Middle frontal gyrus (tissue), 1 donor: ENCODE results near the gene INPP5A.
"Not testable (repeated sequence)": the region's sequence is repeated elsewhere in the genome, so short reads cannot be mapped to it uniquely, and the experiment has no call there.

Source experiments
- DNase-seq: peaks from one replicate; pipeline ENCODE4 v3.0.0-alpha.2; 2015; ENCODE audit warnings: low spot score; ENCODE audit errors: extremely low spot score

INPP5A gene

GRCh38 chr10:132777441-132777840 lies 239.9 kb downstream of the INPP5A start:
- no peak for DNase-seq

DNA sequence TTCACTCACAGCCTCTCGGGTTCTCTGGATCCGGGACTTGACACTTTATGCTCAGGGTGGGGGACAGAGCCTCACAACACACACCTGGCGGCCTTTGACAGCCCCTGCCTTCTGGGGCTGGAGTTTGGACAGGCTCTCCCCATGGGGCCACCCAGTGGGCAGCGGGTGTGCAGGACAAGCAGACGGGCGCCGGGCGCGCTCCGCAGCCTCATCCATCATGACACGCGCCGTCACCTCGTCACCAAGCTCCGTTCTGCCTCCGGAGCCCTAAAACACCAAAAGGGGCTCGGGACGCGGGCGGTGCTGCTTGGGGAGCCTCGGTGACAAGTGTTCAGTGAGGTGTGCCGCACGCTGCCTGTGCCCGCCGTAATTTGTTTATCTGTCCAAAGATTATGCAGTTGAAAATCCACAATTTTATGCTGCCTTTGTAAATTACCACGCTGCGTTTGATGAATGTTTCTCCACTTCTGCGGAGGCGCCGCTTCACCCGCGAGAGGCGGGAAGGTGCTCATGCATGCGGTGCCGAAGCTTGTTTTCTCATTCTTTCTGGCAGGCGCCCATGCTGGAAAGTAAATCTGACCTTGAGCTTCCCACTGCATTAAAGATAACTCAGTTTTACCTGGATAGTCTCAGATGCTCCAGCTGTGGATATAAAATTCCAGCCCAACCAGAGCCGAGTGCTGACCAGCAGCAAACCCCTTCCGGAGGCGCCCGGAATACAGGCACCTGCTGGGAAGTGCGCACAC lies 242.1 kb downstream of the INPP5A start:
- DNase-seq = no peak

DNA sequence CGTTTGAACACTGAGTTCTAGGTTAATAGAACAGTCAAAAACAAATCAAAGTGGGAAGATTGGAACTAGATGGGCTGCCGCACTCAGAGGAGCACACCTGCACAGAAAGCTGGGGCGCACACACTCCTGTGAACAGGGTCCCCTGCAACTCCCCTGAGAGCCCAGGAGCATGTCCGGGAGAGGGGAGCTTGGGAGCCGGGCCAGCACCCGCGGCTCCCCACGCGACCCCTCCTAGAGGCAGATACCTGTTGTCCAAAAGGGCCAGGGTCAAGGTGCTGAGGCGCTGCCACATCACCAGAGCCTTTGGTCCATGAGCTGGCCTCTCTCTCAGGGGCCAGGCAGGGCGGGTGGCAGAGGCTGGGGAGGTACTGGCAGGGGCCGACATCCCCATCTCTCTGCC lies 242.8 kb downstream of the INPP5A start:
- no peak for DNase-seq

- DNase-seq = no peak
Measured at GRCh38 chr10:132781556-132781955, 244.0 kb downstream of the INPP5A start.

GRCh38 chr10:132783165-132783939 lies 245.8 kb downstream of the INPP5A start:
- no peak for DNase-seq

DNA sequence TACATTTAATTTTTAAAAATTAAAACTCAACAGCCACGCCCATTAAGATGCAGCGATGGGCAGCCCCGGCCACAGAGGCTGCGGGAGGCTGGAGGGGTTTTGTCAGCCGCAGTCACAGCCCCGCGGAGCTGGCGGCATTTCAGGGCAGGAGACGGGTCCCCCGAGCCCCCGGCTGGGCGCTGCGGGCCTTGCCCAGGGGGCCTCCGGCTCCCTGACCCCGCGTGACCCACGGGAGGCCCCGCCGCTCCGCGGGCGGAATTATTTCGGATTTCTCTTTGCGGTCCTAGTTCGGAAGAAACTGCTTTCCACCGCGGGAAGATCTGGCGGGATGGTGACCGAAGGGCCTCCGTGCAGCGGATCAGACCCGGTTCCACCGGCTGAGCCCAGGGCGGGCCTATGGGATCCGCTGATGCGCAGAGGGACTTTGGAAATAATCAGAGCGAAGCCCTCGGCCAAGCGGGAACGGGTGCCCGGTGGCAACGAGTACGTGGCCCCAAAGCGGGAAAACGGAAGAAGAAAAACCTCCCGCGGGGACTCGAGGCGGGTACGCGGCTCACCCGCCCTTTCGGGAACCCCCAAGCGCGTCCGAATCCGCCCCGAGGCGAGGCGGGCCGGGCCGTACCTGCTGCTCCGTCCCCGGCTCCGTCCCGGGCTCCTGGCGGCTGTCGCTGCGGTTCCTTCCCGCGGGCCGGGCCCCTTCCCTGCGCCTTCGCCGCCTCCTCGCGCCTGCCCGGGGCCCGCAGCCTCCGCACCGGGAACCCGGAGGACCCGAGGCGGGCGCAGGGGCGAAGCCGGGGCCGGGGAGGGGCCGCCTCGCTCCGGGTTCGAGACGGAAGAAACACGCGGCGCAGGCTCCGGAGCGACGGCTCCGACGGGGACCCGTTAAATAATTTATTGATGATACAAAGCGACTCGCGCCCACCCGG lies 246.6 kb downstream of the INPP5A start:
- no peak for DNase-seq

DNA sequence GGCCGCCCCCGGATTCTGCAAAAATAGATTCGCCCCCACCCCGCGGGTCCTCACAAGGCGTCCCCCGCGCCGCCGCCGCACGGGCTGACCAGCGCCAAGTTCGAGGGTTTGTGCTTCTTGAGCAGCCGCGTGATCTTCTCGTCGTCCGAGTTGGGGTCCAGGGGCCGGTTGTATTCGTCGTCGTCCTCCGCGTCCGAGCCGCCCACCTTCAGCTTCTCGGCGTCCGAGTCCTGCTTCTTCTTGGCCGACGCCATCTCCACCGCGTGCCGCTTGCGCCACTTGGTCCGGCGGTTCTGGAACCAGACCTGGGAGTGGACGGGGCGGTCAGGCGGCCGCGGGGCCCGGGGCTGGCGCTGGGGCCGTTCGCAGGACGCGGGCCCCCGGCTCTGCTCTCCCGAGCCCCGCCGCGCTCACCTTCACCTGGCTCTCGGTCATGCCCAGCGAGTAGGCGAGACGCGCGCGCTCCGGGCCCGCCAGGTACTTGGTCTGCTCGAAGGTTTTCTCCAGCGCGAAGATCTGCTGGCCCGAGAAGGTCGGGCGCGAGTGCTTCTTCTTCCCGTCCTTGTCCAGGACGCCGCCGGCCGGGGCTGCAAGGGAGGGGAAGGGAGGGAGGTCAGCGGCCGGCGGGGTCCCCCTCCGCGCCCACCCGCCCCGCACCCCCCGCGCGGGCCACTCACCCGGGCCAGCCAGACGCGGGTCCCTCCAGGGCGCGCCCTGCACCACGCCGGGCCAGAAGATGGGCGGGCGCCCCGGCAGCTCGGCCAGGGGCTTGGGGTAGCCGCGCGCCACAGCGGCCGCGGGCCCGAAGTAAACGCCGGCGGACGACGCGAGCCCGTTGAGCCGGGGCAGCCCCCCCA lies 247.5 kb downstream of the INPP5A start:
- DNase-seq = no peak

DNA sequence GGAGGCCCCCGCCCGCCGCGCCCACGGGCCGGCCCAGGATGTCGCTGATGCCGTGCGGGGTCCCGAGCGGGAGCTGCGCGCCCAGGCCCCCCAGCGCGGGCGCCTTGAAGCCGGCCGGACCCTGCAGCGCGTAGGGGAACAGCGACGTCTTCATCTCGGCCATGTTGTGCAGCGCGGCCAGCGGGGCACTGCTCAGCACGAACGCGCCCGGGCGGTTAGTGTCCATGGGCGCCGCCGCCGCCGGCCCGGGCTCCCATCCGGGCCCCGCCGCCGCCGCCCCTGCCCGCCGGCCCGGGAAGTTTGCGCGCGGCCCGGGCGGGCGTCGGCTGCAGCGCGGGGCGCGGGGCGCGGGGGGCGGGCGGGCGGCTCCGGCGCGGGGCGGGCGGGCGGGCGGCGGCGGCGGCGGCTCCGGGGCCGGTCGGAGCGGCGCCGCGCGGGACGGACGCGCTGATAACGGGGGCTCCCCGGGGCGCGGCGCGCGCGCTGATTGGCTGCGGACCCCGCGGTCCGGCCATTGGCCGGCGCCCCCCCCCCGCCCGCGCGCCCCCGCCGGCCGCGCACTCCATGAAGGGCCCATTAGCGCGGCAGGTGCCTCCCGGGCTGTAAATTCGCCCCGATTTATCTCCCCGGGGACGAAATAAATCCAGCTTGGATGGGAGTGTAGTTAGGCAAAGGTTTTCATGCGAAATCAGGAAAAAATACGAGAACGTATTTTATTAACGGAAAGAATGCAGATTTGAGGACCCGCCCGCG lies 248.3 kb downstream of the INPP5A start, which contains the start of gene NKX6-2:
NKX6-2 (minus strand) TSS at position 425 of the 753 bp plus-strand sequence; CDS start at position 226, 199 bp downstream.
- no peak for DNase-seq

DNA sequence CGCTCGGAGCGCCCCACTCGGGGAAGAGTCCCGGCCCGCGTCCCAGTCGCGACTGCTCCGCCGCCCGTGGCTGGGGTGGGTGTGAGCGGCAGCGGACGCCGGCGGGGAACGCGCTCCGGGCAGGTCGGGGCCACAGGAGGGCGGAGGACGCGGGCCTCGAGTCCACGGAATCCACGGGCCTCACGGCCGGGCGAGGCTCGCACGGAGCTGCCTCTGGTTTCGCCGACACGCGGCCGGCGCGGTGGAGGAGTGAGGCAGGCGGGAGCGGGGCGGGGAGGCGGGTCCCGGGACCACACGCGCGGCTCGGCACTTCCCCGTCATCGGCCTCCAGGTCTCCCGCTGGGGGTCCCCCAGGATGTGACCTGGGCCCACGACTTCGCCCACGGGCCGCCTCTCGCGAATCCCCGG lies 248.9 kb downstream of the INPP5A start:
- no peak for DNase-seq

DNA sequence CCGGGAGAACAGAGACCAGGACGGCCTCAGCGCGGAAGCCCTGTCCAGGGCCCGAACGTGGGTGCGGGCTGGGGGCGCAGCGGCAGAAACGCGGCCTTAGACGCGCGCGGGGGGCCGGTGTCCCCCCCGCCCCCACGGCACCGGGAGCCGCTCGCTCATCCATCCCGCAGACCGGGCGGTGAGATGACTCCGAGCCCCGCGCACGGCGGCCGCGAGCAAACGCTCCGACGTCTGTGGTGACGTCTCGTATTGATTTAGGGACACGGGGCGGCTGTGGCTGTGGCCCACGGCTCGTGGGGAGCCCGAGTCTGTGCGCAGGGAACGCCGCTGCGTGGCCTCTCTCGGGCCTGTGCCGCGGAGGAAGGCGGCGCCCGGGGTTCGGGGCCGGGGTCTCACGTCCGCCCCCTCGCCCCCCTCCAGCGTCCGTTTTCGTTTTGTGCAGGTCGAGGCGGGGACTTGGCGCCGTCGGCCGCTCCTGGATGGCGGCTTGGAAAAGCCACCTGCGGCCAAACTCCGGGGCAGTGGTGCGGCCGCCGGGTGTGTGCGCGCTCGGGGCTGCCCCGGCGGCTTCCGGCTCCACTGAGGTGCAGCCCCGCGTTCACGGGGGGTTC lies 249.4 kb downstream of the INPP5A start:
- DNase-seq = no peak

DNA sequence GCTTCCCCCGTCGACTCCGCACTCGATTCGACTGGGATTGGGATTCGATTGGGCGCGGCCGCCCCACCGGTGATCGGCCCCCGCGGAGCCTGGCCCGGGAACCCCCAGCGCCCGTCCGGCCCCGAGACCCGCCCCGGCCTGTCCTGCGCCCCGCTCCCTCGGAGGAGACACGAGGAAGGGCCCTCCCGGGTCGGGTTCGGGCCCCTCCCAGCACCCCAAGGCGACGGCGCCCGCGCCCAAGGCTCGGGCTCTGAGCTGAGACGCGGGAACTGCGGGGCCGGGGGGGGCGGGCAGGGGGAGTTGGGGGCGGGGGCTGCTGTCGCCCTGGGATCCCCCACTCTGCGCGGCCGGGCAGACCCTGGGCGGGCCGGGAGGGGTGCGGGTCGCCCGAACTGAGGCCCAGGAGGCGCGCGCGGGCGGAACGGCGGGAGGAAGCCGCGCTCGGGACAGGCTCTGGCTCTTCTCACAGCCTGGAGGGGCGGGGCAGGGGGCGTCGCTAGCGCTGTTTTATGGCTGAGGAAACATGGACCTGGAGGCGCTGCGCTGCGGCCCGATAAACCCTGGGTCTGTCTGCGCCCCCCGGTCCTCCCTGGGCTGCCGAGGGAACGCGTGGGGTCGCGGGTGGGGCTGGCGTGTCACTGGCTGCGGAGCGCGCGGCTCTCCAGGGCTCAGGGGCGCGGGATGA lies 250.1 kb downstream of the INPP5A start:
- DNase-seq = no peak

- DNase-seq = no peak
Measured at GRCh38 chr10:132788180-132788830, 250.7 kb downstream of the INPP5A start.

DNA sequence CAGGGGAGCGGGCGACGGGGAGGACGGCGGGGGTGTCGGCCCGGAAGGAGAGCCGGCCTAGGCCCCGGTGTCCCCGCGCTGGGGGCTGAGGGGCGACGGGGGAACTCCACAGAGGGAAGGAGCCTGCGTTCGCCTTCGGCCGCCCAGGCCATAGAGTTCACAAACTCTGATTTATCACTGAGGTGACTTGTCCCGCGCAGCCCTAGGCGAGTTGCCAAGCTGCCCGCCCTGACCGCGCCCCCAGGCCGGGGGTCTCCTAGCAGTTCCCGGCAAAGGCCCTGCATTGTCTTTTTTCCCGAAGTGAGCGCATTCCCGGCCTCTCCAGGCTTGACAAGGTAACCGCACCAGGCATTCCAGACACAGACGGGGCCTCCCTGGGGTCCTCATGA lies 251.2 kb downstream of the INPP5A start:
- no peak for DNase-seq

- DNase-seq = no peak
Measured at GRCh38 chr10:132789659-132790148, 252.1 kb downstream of the INPP5A start.

GRCh38 chr10:132790470-132790869 lies 252.9 kb downstream of the INPP5A start:
- no peak for DNase-seq

DNA sequence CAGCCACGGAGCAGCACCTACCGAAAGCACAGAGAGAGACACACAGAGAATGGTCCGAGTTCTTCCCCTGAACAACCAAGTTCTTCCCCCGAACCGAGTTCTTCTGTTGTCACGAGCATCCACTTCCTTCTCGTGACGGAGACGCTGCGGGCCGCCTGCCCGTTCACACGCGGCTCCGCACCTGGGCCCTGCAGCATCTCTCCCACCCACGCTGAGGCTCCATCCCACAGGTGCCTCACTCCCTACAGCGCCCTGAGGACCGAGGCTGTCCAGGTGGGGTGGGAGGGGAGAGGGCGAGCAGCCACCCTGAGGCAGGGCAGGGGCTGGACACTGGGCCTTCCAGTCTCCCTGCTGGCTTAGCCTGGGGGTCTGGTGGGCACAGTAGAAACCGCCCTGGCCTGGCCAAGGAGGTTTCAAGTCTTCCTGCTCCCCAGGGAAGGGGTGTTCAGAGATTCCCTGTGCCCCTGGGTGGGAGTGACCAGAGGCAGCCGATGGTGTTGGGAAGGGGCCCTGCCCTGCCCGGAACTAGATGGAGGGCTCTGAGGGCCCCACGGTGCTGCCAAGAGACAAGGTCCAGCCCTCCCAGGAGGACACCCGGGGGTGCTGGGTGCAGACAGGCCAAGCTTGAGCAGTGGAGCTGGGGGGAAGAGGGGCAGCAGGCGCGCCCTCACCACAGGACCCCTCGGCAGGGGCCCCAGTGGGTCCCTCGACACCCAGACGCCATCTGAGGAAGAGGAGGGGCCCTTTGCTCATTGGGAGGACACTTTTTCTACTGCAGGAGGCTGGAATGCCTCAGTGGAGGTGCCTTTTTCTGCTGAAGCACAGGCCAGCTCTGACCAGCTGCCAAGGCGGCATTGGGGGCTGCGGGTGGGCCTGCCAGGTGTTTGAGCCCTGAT lies 253.6 kb downstream of the INPP5A start:
- DNase-seq = no peak

DNA sequence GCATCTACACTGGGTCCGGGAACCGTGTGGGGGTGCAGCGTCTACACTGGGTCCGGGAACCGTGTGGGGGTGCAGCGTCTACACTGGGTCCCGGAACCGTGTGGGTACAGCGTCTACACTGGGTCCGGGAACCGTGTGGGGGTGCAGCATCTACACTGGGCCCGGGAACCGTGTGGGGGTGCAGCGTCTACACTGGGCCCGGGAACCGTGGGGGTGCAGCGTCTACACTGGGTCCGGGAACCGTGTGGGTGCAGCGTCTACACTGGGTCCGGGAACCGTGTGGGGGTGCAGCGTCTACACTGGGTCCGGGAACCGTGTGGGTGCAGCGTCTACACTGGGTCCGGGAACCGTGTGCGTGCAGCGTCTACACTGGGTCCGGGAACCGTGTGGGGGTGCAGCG lies 254.5 kb downstream of the INPP5A start:
- not testable (repeated sequence) for DNase-seq
